H1 (cell line): Measurements from ENCODE around the gene SMYD3. TPM values are rescaled to one million over a fixed set of nuclear protein-coding genes. Genes with fewer than 3 reads are reported as not detected.

Source experiments
- CTCF ChIA-PET: fragments of 300-600 bp; sonication (Branson Sonifier 250); formaldehyde crosslinking; loops from one replicate; lab custom pipeline; 2021; ENCODE audit not compliant: partially characterized antibody; lab: Charles Lee
- POLR2A ChIA-PET: fragments of 300-600 bp; sonication (Branson Sonifier 250); formaldehyde crosslinking; loops from one replicate; lab custom pipeline; 2021; ENCODE audit warnings: inconsistent platforms; ENCODE audit not compliant: partially characterized antibody; lab: Charles Lee
- DNase-seq, 2 experiments: peaks; one replicate each; pipeline versions ENCODE4 v3.0.0 to v3.0.0-alpha.2; 2010 to 2022; ENCODE audit warnings: low spot score in 2 of 2, low read depth in 1 of 2, mixed read lengths in 1 of 2
- FAIRE-seq: peaks from 2 replicates; lab custom pipeline; 2011; peaks lifted over from hg19 to GRCh38; lab: Jason Lieb, UNC
- H2AFZ ChIP-seq: 2 replicates; pipeline ENCODE4 v1.8.1; 2012; ENCODE audit warnings: low read length, inconsistent platforms
- H2AK5ac ChIP-seq: 2 replicates; pipeline ENCODE4 v1.6.1; 2013; ENCODE audit warnings: low read depth, low read length
- H2BK120ac ChIP-seq: replicated peaks from 2 replicates; pipeline ENCODE3; 2013; ENCODE audit warnings: low read depth, low read length, inconsistent platforms
- H2BK12ac ChIP-seq: 2 replicates; pipeline ENCODE4 v1.6.1; 2013; ENCODE audit warnings: low read depth, low read length
- H2BK15ac ChIP-seq: 2 replicates; pipeline ENCODE4 v1.6.1; 2013; ENCODE audit warnings: low read length
- H2BK20ac ChIP-seq: 2 replicates; pipeline ENCODE4 v1.6.1; 2013; ENCODE audit warnings: low read length
- H2BK5ac ChIP-seq: 2 replicates; pipeline ENCODE4 v1.6.1; 2013; ENCODE audit warnings: low read depth, low read length
- H3K14ac ChIP-seq: 2 replicates; pipeline ENCODE4 v1.6.1; 2013; ENCODE audit warnings: inconsistent platforms; ENCODE audit not compliant: insufficient read length
- H3K18ac ChIP-seq: 2 replicates; pipeline ENCODE4 v1.6.1; 2013; ENCODE audit warnings: low read length; ENCODE audit errors: extremely low read depth
- H3K23ac ChIP-seq: 2 replicates; pipeline ENCODE4 v1.6.1; 2013; ENCODE audit warnings: inconsistent platforms; ENCODE audit not compliant: insufficient read length
- H3K23me2 ChIP-seq: 2 replicates; pipeline ENCODE4 v1.6.1; 2013; ENCODE audit warnings: low read depth, low read length
- H3K27ac ChIP-seq: 2 replicates; pipeline ENCODE4 v1.6.1; 2011; ENCODE audit warnings: low read depth, low read length, inconsistent platforms
- H3K27me3 ChIP-seq, 4 experiments: replicated peaks in 1 of 4; 1 replicate in 1 of 4; 2 replicates in 3 of 4; pipeline versions ENCODE4 v1.6.1 to v1.8.1; 2011 to 2013; ENCODE audit warnings: low read length in 3 of 4, mild to moderate bottlenecking in 3 of 4, inconsistent platforms in 2 of 4, mixed read lengths in 2 of 4, moderate library complexity in 1 of 4; ENCODE audit not compliant: control insufficient read depth in 3 of 4, insufficient read depth in 3 of 4; ENCODE audit errors: extremely low read depth in 1 of 4
- H3K36me3 ChIP-seq, 4 experiments: 2 replicates each; pipeline versions ENCODE4 v1.6.1 to v1.8.1; 2011 to 2013; ENCODE audit warnings: mild to moderate bottlenecking in 4 of 4, low read length in 3 of 4, moderate library complexity in 2 of 4, control low read depth in 1 of 4, inconsistent platforms in 1 of 4; ENCODE audit not compliant: insufficient read depth in 4 of 4, control insufficient read depth in 2 of 4
- H3K4ac ChIP-seq: replicated peaks from 2 replicates; pipeline ENCODE3; 2013; ENCODE audit warnings: low read length, low read depth, mixed read lengths, inconsistent platforms; ENCODE audit not compliant: insufficient read length
- H3K4me1 ChIP-seq, 4 experiments: replicated peaks in 1 of 4; 1 replicate in 1 of 4; 2 replicates in 3 of 4; pipeline versions ENCODE4 v1.6.1 to v1.8.1; 2011 to 2013; ENCODE audit warnings: low read length in 3 of 4, inconsistent platforms in 2 of 4, mixed read lengths in 1 of 4; ENCODE audit not compliant: insufficient read depth in 4 of 4, control insufficient read depth in 3 of 4
- H3K4me2 ChIP-seq, 2 experiments: 2 replicates each; pipeline versions ENCODE4 v1.6.1 to v1.8.1; 2011 to 2013; ENCODE audit warnings: low read depth in 2 of 2, low read length in 2 of 2, control low read depth in 1 of 2, inconsistent platforms in 1 of 2, mild to moderate bottlenecking in 1 of 2; ENCODE audit not compliant: insufficient read depth in 1 of 2
- H3K4me3 ChIP-seq, 4 experiments: fragments of 200-600, 300-600 bp in 1 of 4; sonication (generic), shearing (Covaris generic), sonication (Bioruptor Twin) in 1 of 4; 2 replicates each; pipeline versions ENCODE4 v1.5.1 to v1.8.1; 2011 to 2016; ENCODE audit warnings: low read length in 4 of 4, low read depth in 3 of 4, control low read depth in 2 of 4, inconsistent platforms in 2 of 4, mild to moderate bottlenecking in 2 of 4, mixed read lengths in 1 of 4, moderate library complexity in 1 of 4; ENCODE audit not compliant: insufficient read depth in 2 of 4; ENCODE audit errors: extremely low read depth in 1 of 4
- H3K56ac ChIP-seq: replicated peaks from 2 replicates; pipeline ENCODE3; 2013; ENCODE audit warnings: low read depth, mild to moderate bottlenecking, mixed read lengths, low read length, inconsistent platforms; ENCODE audit not compliant: insufficient read length
- H3K79me1 ChIP-seq: 2 replicates; pipeline ENCODE4 v1.6.1; 2013; ENCODE audit warnings: low read depth, low read length, control low read depth
- H3K79me2 ChIP-seq, 2 experiments: 2 replicates each; pipeline versions ENCODE4 v1.6.1 to v1.8.1; 2012 to 2013; ENCODE audit warnings: low read length in 2 of 2, mild to moderate bottlenecking in 2 of 2, inconsistent platforms in 1 of 2; ENCODE audit not compliant: insufficient read depth in 2 of 2, control insufficient read depth in 1 of 2
- H3K9ac ChIP-seq, 4 experiments: replicated peaks in 1 of 4; 1 replicate in 1 of 4; 2 replicates in 3 of 4; pipeline versions ENCODE4 v1.6.1 to v1.8.1; 2011 to 2013; ENCODE audit warnings: low read depth in 3 of 4, low read length in 3 of 4, control low read depth in 2 of 4, mild to moderate bottlenecking in 2 of 4, moderate library complexity in 2 of 4, inconsistent platforms in 1 of 4; ENCODE audit errors: extremely low read depth in 1 of 4
- H3K9me3 ChIP-seq, 2 experiments: 2 replicates each; pipeline versions ENCODE4 v1.6.1 to v1.8.1; 2012 to 2013; ENCODE audit warnings: mild to moderate bottlenecking in 2 of 2, moderate library complexity in 2 of 2, control low read depth in 1 of 2, inconsistent platforms in 1 of 2, low read depth in 1 of 2, low read length in 1 of 2, mixed read lengths in 1 of 2; ENCODE audit not compliant: insufficient read depth in 2 of 2
- H4K20me1 ChIP-seq, 2 experiments: replicated peaks in 1 of 2; 2 replicates each; pipeline versions ENCODE3 to v1.8.1; 2011 to 2013; ENCODE audit warnings: inconsistent platforms in 2 of 2, low read length in 2 of 2, mild to moderate bottlenecking in 1 of 2; ENCODE audit not compliant: insufficient read depth in 2 of 2, control insufficient read depth in 1 of 2
- H4K5ac ChIP-seq: 2 replicates; pipeline ENCODE4 v1.6.1; 2013; ENCODE audit warnings: low read length, low read depth, mixed read lengths, inconsistent platforms; ENCODE audit not compliant: insufficient read length
- H4K8ac ChIP-seq: 2 replicates; pipeline ENCODE4 v1.8.0; 2013; ENCODE audit warnings: mild to moderate bottlenecking, moderate library complexity, low read length, inconsistent platforms; ENCODE audit not compliant: insufficient read depth; ENCODE audit errors: extremely low read depth
- H4K91ac ChIP-seq: replicated peaks from 2 replicates; pipeline ENCODE3; 2013; ENCODE audit warnings: low read length, mixed read lengths, inconsistent platforms; ENCODE audit not compliant: insufficient read length
- HDAC6 ChIP-seq: IDR thresholded peaks from one replicate; pipeline ENCODE4 v1.7.1; 2012; ENCODE audit warnings: low read depth, mild to moderate bottlenecking, inconsistent platforms, low read length, moderate library complexity
- KDM5A ChIP-seq: fragments of 200-600 bp; IDR thresholded peaks from 2 replicates; pipeline ENCODE4 v1.7.1; 2012; ENCODE audit warnings: mild to moderate bottlenecking, low read length, inconsistent platforms, mixed read lengths
- MAX ChIP-seq: IDR thresholded peaks from 2 replicates; pipeline ENCODE4 v1.6.1; 2012; ENCODE audit warnings: inconsistent platforms
- YY1 ChIP-seq: IDR thresholded peaks from 2 replicates; pipeline ENCODE4 v1.6.1; 2011; ENCODE audit warnings: low read depth, mild to moderate bottlenecking, low read length
- WGBS, 2 experiments: shearing (Covaris generic) in 1 of 2; methylation state at CpG; one replicate each; pipeline versions ENCODE4 v1.1.6 to v1.1.7; 2013 to 2015; ENCODE audit warnings: low lambda C conversion rate in 2 of 2, mixed read lengths in 2 of 2, inconsistent platforms in 1 of 2, low coverage in 1 of 2, missing lambda C conversion rate in 1 of 2; ENCODE audit not compliant: insufficient replicate concordance in 2 of 2, insufficient coverage in 1 of 2, insufficient read length in 1 of 2; ENCODE audit errors: extremely low coverage in 1 of 2, missing lambda C conversion rate in 1 of 2; 5-methylcytosine and 5-hydroxymethylcytosine counted together
- polyA plus RNA-seq, 7 experiments: library from polyadenylated mRNA; depleted of rRNA in 3 of 7; stranded (reverse) in 5 of 7; unstranded in 2 of 7; fragments of >200 nt in 5 of 7; fragments of 200-250 nt in 2 of 7; gene quantifications; 1 replicate in 5 of 7; 2 replicates in 1 of 7; 4 replicates in 1 of 7; pipeline versions ENCODE4 v1.2.1 to v1.2.3, GENCODE V29; 2011 to 2013; ENCODE audit warnings: missing spikeins in 2 of 7, mixed read lengths in 2 of 7
- total RNA-seq: library from RNA; stranded (reverse); fragmentation: NEBNext Ultra II Directional; extraction: Animal tissue kit (Norgen Biotek cat#: 25700); gene quantifications from 2 replicates; pipeline ENCODE4 v1.2.1, GENCODE V29; 2021

SMYD3 gene
- total and polyA plus RNA-seq, 2 of the 8 experiments (the other 6 are each of a cell fraction or from before 2014, with no cell fraction given): 17.3 to 25.4 TPM

DNA sequence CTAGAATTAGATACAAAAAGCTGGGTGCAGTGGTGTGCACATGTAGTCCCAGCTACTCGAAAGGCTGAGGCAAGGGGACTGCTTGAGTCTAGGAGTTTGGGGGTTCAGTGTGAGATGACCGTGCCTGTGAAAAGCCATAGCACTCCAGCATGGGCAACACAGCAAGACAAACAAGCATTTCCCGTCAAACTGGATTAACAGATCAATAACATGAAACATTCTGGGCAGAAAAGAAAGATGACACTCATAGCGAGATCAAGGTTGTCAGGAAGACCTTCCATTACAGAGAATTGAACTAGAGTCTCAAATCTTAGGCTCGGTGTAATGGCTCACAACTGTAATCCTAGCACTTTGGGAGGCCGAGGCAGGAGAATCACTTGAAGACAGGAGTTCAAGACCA lies 45.0 kb upstream of the SMYD3 start:
- TF ChIP-seq KDM5A: no peak
- TF ChIP-seq HDAC6: no peak
- TF ChIP-seq MAX: no peak
- no peak for TF ChIP-seq YY1
- Histone ChIP-seq H4K5ac (no peak overlapping the region), H3K23ac (no peak overlapping the region), H2BK20ac (no peak overlapping the region), H3K9ac (no peak overlapping the region), H3K9me3 (no peaks in the 10 kb centered on the region), H3K79me1 (peaks cover 4% of the 10 kb centered on the region; the same call in 1 of the 2 replicates), H3K23me2 (no peaks in the 10 kb centered on the region), H3K4me1 (no peaks in the 10 kb centered on the region), H3K27ac (no peak overlapping the region), H3K27me3 (no peaks in the 10 kb centered on the region), H3K4ac (no peak overlapping the region), H2AFZ (no peak overlapping the region), H4K20me1 (no peaks in the 10 kb centered on the region), H2BK120ac (no peak overlapping the region), H2BK12ac (no peak overlapping the region), H3K56ac (no peak overlapping the region), H2BK15ac (no peak overlapping the region), H2BK5ac (no peak overlapping the region), H3K4me2 (no peak overlapping the region), H4K8ac (peak overlapping the region; percentile 63; the same call in 1 of the 2 replicates), H3K4me3 (no peak overlapping the region), H3K79me2 (peaks cover 0 to 12% of the 10 kb centered on the region in 2 experiments; a peak in 1 of 4 replicates), H3K14ac (no peak overlapping the region), H3K18ac (no peak overlapping the region), H2AK5ac (no peak overlapping the region), H3K36me3 (peaks cover 3 to 54% (median 17%) of the 10 kb centered on the region in 4 experiments; a peak in 6 of 8 replicates), H4K91ac (no peak overlapping the region)
- FAIRE-seq (no peak), DNase-seq (no peak)
- 90% methylated on average over 6 of the region's 6 CpGs; no CpG with 5 or more reads in 1 of the 2 experiments for WGBS, 2 experiments
- ChIA-PET POLR2A (interaction anchor here (2.1 kb wide), 1 partner anchor 9 kb away, joined by 5 read pairs; no protein-coding TSS in a partner anchor), CTCF (interaction anchor here (1.0 to 1.2 kb wide), 2 partner anchors 18 to 50 kb away, joined by 3 to 5 read pairs; no protein-coding TSS in a partner anchor)
